Caco-2 (cell line): ENCODE measurements around the gene SDF4. TPM values are rescaled to one million over a fixed set of nuclear protein-coding genes. Genes with fewer than 3 reads are reported as not detected.

Experiments used
- BruUV-seq: library from RNA; stranded (reverse); fragments of 400-500 nt; replicated peaks from 2 replicates; lab custom pipeline; 2021; lab: Mats Ljungman, UMichigan
- CTCF ChIA-PET: fragments of 300-600 bp; sonication (Branson Sonifier 250); formaldehyde crosslinking; loops from one replicate; lab custom pipeline; 2022; ENCODE audit warnings: antibody characterized with exemption; lab: Charles Lee
- POLR2A ChIA-PET: fragments of 300-600 bp; sonication (Branson Sonifier 250); formaldehyde crosslinking; loops from one replicate; lab custom pipeline; 2022; ENCODE audit warnings: antibody characterized with exemption; lab: Charles Lee
- DNase-seq, 2 experiments: peaks; one replicate each; pipeline versions ENCODE4 v3.0.0 to v3.0.0-alpha.2; 2020 to 2022
- H3K27me3 ChIP-seq: replicated peaks from 2 replicates; pipeline ENCODE4 v1.6.0; 2011; ENCODE audit warnings: low read length; ENCODE audit not compliant: control insufficient read depth, insufficient read depth
- H3K36me3 ChIP-seq: 2 replicates; pipeline ENCODE4 v1.5.1; 2011; ENCODE audit warnings: low read length; ENCODE audit not compliant: control insufficient read depth, insufficient read depth
- H3K4me1 ChIP-seq: fragments of 250-450 bp; sonication (Bioruptor Pico); 2 replicates; pipeline ENCODE4 v1.5.1; 2020; ENCODE audit warnings: mild to moderate bottlenecking
- H3K4me3 ChIP-seq: 2 replicates; pipeline ENCODE4 v1.5.1; 2011; ENCODE audit warnings: low read depth, mild to moderate bottlenecking, control low read depth, low read length
- H3K9me3 ChIP-seq: fragments of 250-450 bp; sonication (Bioruptor Pico); 2 replicates; pipeline ENCODE4 v1.5.1; 2020; ENCODE audit warnings: mild to moderate bottlenecking, moderate library complexity
- H3K27ac Mint-ChIP-seq: one replicate; pipeline ENCODE4 v1.8.0; 2022; ENCODE audit warnings: mixed read lengths; ENCODE audit not compliant: unreplicated experiment
- H3K27me3 Mint-ChIP-seq: one replicate; pipeline ENCODE4 v1.8.0; 2022; ENCODE audit warnings: mixed read lengths; ENCODE audit not compliant: insufficient read depth, unreplicated experiment
- H3K36me3 Mint-ChIP-seq: one replicate; pipeline ENCODE4 v1.8.0; 2022; ENCODE audit warnings: mild to moderate bottlenecking, mixed read lengths; ENCODE audit not compliant: insufficient read depth, unreplicated experiment
- H3K4me1 Mint-ChIP-seq: one replicate; pipeline ENCODE4 v1.8.0; 2022; ENCODE audit warnings: low read depth, mixed read lengths; ENCODE audit not compliant: unreplicated experiment
- H3K4me3 Mint-ChIP-seq: one replicate; pipeline ENCODE4 v1.8.0; 2022; ENCODE audit warnings: mild to moderate bottlenecking, moderate library complexity, mixed read lengths; ENCODE audit not compliant: unreplicated experiment
- H3K9me3 Mint-ChIP-seq: one replicate; pipeline ENCODE4 v1.8.0; 2022; ENCODE audit warnings: mixed read lengths; ENCODE audit not compliant: unreplicated experiment
- intact Hi-C: fragments of 100-400 bp; cut with micrococcal nuclease; formaldehyde crosslinking; loops from one replicate; pipeline ENCODE4 v1.10.0; 2022; ENCODE audit not compliant: unreplicated experiment
- total RNA-seq: library from RNA; stranded (reverse); gene quantifications from 2 replicates; pipeline ENCODE4 v1.2.3, GENCODE V29; 2022
- TF ChIP-seq, protein P1 (sequence below), 2 experiments: fragments of 200-600 bp in 1 of 2; IDR thresholded peaks; 1 replicate in 1 of 2; 2 replicates in 1 of 2; pipeline versions ENCODE4 v1.5.1 to v1.8.0; 2011 to 2022; ENCODE audit warnings: antibody characterized with exemption in 1 of 2, control low read depth in 1 of 2, inconsistent platforms in 1 of 2, low read depth in 1 of 2, low read length in 1 of 2, mild to moderate bottlenecking in 1 of 2, moderate library complexity in 1 of 2; ENCODE audit not compliant: insufficient read depth in 1 of 2, severe bottlenecking in 1 of 2, unreplicated experiment in 1 of 2

SDF4 gene
- total RNA-seq, 1 experiment from 2014 or later = 140 TPM

DNA sequence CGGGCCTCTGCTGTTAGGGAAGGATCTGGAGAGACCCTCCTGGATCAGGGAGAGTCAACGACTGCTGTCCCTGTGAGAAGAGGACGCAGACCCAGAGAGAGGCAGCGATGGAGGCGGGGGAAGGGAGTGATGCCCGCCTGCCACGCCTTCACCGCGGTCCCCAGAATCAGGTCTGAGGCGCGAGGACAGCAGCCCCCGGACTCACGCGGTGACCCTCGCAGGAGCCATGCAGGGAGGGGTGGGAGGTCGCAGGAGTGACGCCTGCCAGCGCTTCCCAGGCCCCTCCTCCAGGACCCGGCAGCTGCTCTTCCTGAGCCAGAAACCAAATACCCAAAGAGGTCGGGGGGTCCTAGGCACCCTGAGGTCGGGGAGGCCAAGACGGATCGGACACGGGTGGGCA lies 11.6 kb downstream of the SDF4 start:
- TF ChIP-seq, protein P1, sequence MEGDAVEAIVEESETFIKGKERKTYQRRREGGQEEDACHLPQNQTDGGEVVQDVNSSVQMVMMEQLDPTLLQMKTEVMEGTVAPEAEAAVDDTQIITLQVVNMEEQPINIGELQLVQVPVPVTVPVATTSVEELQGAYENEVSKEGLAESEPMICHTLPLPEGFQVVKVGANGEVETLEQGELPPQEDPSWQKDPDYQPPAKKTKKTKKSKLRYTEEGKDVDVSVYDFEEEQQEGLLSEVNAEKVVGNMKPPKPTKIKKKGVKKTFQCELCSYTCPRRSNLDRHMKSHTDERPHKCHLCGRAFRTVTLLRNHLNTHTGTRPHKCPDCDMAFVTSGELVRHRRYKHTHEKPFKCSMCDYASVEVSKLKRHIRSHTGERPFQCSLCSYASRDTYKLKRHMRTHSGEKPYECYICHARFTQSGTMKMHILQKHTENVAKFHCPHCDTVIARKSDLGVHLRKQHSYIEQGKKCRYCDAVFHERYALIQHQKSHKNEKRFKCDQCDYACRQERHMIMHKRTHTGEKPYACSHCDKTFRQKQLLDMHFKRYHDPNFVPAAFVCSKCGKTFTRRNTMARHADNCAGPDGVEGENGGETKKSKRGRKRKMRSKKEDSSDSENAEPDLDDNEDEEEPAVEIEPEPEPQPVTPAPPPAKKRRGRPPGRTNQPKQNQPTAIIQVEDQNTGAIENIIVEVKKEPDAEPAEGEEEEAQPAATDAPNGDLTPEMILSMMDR (IDR thresholded peaks at IDR 0.05; ENCODE audit: insufficient read depth in 1 of 2, low read depth in 1 of 2, low read length in 1 of 2, severe bottlenecking in 1 of 2, unreplicated experiment in 1 of 2) = no peak
- H3K27me3 Mint-ChIP-seq = no peaks in the 10 kb centered on the region
- no peaks in the 10 kb centered on the region for H3K4me1 Mint-ChIP-seq
- H3K27ac Mint-ChIP-seq = no peak overlapping the region
- H3K4me3 Mint-ChIP-seq = no peak overlapping the region
- POLR2A ChIA-PET = no interaction called here
- Histone ChIP-seq H3K4me1 (no peaks in the 10 kb centered on the region), H3K27me3 (no peaks in the 10 kb centered on the region), H3K9me3 (no peaks in the 10 kb centered on the region), H3K36me3 (peaks cover 1% of the 10 kb centered on the region; the same call in 1 of the 2 replicates), H3K4me3 (no peak overlapping the region)
- no peaks in the 10 kb centered on the region for H3K9me3 Mint-ChIP-seq
- intact Hi-C loops = no loop called here
- no peak for DNase-seq
- H3K36me3 Mint-ChIP-seq = peaks cover 42% of the 10 kb centered on the region
- BruUV-seq = no TSS peak
- CTCF ChIA-PET = no interaction called here

DNA sequence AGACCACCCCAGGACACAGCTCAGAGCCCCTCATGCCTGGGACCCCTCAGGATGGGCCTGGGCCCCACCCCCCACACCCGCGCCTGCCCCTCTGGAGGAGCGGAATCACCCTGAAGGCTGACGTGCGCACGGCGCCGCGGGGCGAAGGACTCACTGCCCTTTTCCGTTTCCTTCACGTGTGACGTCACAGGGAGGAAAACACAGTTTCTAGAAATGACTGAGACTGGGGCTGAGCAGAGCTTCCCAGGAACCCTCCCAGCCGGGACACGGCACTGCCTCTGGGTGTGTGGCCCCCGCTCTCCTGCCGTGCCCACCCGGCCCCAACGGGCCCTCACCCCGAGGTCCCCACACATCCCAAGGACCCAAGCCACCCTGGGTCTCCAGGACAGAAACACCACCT lies 12.5 kb downstream of the SDF4 start:
- intact Hi-C loops = no loop called here
- H3K4me3 ChIP-seq = no peak overlapping the region
- TF ChIP-seq, protein P1 (IDR thresholded peaks at IDR 0.05; ENCODE audit: insufficient read depth in 1 of 2, low read depth in 1 of 2, low read length in 1 of 2, severe bottlenecking in 1 of 2, unreplicated experiment in 1 of 2) = no peak
- H3K36me3 ChIP-seq = peaks cover 1% of the 10 kb centered on the region; the same call in 1 of the 2 replicates
- H3K9me3 ChIP-seq = no peaks in the 10 kb centered on the region
- BruUV-seq = no TSS peak
- no peaks in the 10 kb centered on the region for H3K27me3 Mint-ChIP-seq
- no peak overlapping the region for H3K27ac Mint-ChIP-seq
- H3K27me3 ChIP-seq = no peaks in the 10 kb centered on the region
- H3K4me3 Mint-ChIP-seq = no peak overlapping the region
- H3K4me1 ChIP-seq = no peaks in the 10 kb centered on the region
- POLR2A ChIA-PET = no interaction called here
- no peaks in the 10 kb centered on the region for H3K4me1 Mint-ChIP-seq
- peaks cover 36% of the 10 kb centered on the region for H3K36me3 Mint-ChIP-seq
- H3K9me3 Mint-ChIP-seq = no peaks in the 10 kb centered on the region
- no peak for DNase-seq
- CTCF ChIA-PET = no interaction called here

DNA sequence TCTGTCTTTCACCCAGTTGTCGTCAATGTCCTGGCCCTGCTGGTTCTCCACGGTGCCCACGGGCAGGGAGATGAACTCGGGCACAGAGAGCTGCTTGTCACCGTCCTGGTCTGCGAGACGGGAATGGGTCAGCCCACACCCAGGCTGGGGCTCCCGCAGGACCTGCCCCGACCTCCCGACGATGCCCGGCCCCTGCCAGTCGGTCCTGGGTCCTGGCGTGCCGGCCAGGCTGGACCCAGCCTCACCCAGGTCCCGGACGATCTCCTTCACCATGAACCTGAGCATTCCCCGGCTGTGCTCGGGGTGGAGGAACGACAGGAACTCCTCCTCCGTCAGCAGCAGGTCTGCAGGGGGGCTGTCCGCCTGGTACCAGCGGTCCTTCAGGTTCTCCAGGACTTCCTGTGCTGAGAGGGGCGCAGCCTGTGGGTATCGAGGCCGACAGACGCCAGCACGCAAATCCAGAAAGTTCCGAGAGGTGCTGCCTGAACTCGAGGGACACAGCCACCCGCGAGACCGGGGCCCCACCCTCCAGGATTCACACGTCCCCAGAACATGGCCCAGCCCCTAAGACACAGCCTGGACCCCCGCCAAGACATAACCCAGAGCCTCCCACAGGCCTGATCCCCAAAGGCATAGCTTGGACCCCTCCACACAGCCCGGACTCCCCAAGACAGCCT lies 13.1 kb downstream of the SDF4 start:
- intact Hi-C loops = no loop called here
- ChIA-PET POLR2A (no interaction called here), CTCF (no interaction called here)
- Mint-ChIP-seq H3K27me3 (no peaks in the 10 kb centered on the region), H3K4me3 (no peak overlapping the region), H3K36me3 (peaks cover 33% of the 10 kb centered on the region), H3K9me3 (no peaks in the 10 kb centered on the region), H3K27ac (no peak overlapping the region), H3K4me1 (no peaks in the 10 kb centered on the region)
- no peaks in the 10 kb centered on the region for H3K9me3 ChIP-seq
- peaks cover 1% of the 10 kb centered on the region; the same call in 1 of the 2 replicates for H3K36me3 ChIP-seq
- DNase-seq = no peak
- no peaks in the 10 kb centered on the region for H3K27me3 ChIP-seq
- no peak overlapping the region for H3K4me3 ChIP-seq
- BruUV-seq = no TSS peak
- no peaks in the 10 kb centered on the region for H3K4me1 ChIP-seq
- TF ChIP-seq, protein P1 (IDR thresholded peaks at IDR 0.05; ENCODE audit: insufficient read depth in 1 of 2, low read depth in 1 of 2, low read length in 1 of 2, severe bottlenecking in 1 of 2, unreplicated experiment in 1 of 2) = no peak
